H9 (cell line): ENCODE results near the gene R3HDML. TPM values are rescaled to one million over a fixed set of nuclear protein-coding genes. Genes with fewer than 3 reads are reported as not detected.

Experiments used
- DNase-seq: peaks from one replicate; pipeline ENCODE4 v3.0.0-alpha.2; 2017
- H2AFZ ChIP-seq: one replicate; pipeline ENCODE4 v1.6.1; 2013; ENCODE audit warnings: mild to moderate bottlenecking, low read length, control low read depth, moderate library complexity
- H2AK5ac ChIP-seq: 2 replicates; pipeline ENCODE4 v1.6.1; 2013; ENCODE audit warnings: low read length, control low read depth, mixed read lengths; ENCODE audit not compliant: insufficient read length
- H2BK120ac ChIP-seq: one replicate; pipeline ENCODE4 v1.6.1; 2013; ENCODE audit warnings: low read depth, mild to moderate bottlenecking, low read length, control low read depth, inconsistent platforms; ENCODE audit not compliant: poor library complexity, severe bottlenecking
- H2BK12ac ChIP-seq: 2 replicates; pipeline ENCODE4 v1.6.1; 2013; ENCODE audit warnings: low read length, control low read depth, mixed read lengths, low read depth; ENCODE audit not compliant: insufficient read length
- H2BK15ac ChIP-seq: 2 replicates; pipeline ENCODE4 v1.6.1; 2013; ENCODE audit warnings: low read depth, low read length, control low read depth
- H2BK20ac ChIP-seq: one replicate; pipeline ENCODE4 v1.6.1; 2013; ENCODE audit warnings: low read depth, mild to moderate bottlenecking, low read length, control low read depth, inconsistent platforms; ENCODE audit not compliant: poor library complexity, severe bottlenecking
- H2BK5ac ChIP-seq: 2 replicates; pipeline ENCODE4 v1.6.1; 2013; ENCODE audit warnings: low read length, control low read depth, mixed read lengths; ENCODE audit not compliant: insufficient read length
- H3K14ac ChIP-seq: 2 replicates; pipeline ENCODE4 v1.6.1; 2013; ENCODE audit warnings: low read length, control low read depth; ENCODE audit not compliant: insufficient read depth
- H3K18ac ChIP-seq: 2 replicates; pipeline ENCODE4 v1.6.1; 2013; ENCODE audit warnings: low read depth, mild to moderate bottlenecking, mixed read lengths, low read length, control low read depth; ENCODE audit not compliant: insufficient read length
- H3K23ac ChIP-seq: 2 replicates; pipeline ENCODE4 v1.6.1; 2013; ENCODE audit warnings: low read length, control low read depth, mixed read lengths, low read depth; ENCODE audit not compliant: insufficient read length
- H3K23me2 ChIP-seq: 2 replicates; pipeline ENCODE4 v1.6.1; 2013; ENCODE audit warnings: low read depth, mild to moderate bottlenecking, mixed read lengths, low read length, control low read depth; ENCODE audit not compliant: insufficient read length, poor library complexity, severe bottlenecking
- H3K27ac ChIP-seq: 2 replicates; pipeline ENCODE4 v1.5.1; 2013; ENCODE audit warnings: low read length, control low read depth, mixed read lengths, low read depth; ENCODE audit not compliant: insufficient read length
- H3K27me3 ChIP-seq: 2 replicates; pipeline ENCODE4 v1.6.1; 2013; ENCODE audit warnings: low read length, control low read depth, inconsistent platforms; ENCODE audit not compliant: insufficient read depth
- H3K4ac ChIP-seq: 2 replicates; pipeline ENCODE4 v1.6.1; 2013; ENCODE audit warnings: low read depth, mild to moderate bottlenecking, control low read depth, inconsistent platforms, low read length, moderate library complexity
- H3K4me1 ChIP-seq: 2 replicates; pipeline ENCODE4 v1.6.1; 2013; ENCODE audit warnings: low read length, control low read depth, inconsistent platforms; ENCODE audit not compliant: insufficient read depth
- H3K4me2 ChIP-seq: 2 replicates; pipeline ENCODE4 v1.6.1; 2013; ENCODE audit warnings: low read length, control low read depth, mixed read lengths; ENCODE audit not compliant: insufficient read length, insufficient read depth
- H3K56ac ChIP-seq: 2 replicates; pipeline ENCODE4 v1.6.1; 2013; ENCODE audit warnings: low read depth, mild to moderate bottlenecking, mixed read lengths, low read length, control low read depth; ENCODE audit not compliant: insufficient read length
- H3K79me1 ChIP-seq: 2 replicates; pipeline ENCODE4 v1.6.1; 2013; ENCODE audit warnings: low read depth, mild to moderate bottlenecking, moderate library complexity, low read length, control low read depth, inconsistent platforms; ENCODE audit not compliant: insufficient read depth, poor library complexity, severe bottlenecking
- H3K79me2 ChIP-seq: 2 replicates; pipeline ENCODE4 v1.6.1; 2013; ENCODE audit warnings: low read length, control low read depth, inconsistent platforms; ENCODE audit not compliant: insufficient read depth
- H3K9ac ChIP-seq: 2 replicates; pipeline ENCODE4 v1.6.1; 2013; ENCODE audit warnings: low read length, control low read depth, mixed read lengths; ENCODE audit not compliant: insufficient read length; ENCODE audit errors: extremely low read depth
- H3K9me3 ChIP-seq: one replicate; pipeline ENCODE4 v1.6.1; 2013; ENCODE audit warnings: low read depth, low read length, inconsistent platforms; ENCODE audit not compliant: control insufficient read depth
- H3T11ph ChIP-seq: one replicate; pipeline ENCODE4 v1.6.1; 2013; ENCODE audit warnings: mild to moderate bottlenecking, low read length, control low read depth, inconsistent platforms
- H4K20me1 ChIP-seq: one replicate; pipeline ENCODE4 v1.6.1; 2013; ENCODE audit not compliant: control insufficient read depth, insufficient read length, insufficient read depth
- H4K5ac ChIP-seq: 2 replicates; pipeline ENCODE4 v1.6.1; 2013; ENCODE audit warnings: low read depth, mild to moderate bottlenecking, mixed read lengths, low read length, control low read depth; ENCODE audit not compliant: insufficient read length
- H4K8ac ChIP-seq: replicated peaks from 2 replicates; pipeline ENCODE4 v1.6.1; 2013; ENCODE audit warnings: low read length, control low read depth, mixed read lengths, low read depth; ENCODE audit not compliant: insufficient read length
- H4K91ac ChIP-seq: 2 replicates; pipeline ENCODE4 v1.6.1; 2013; ENCODE audit warnings: low read depth, mild to moderate bottlenecking, moderate library complexity, mixed read lengths, low read length, control low read depth; ENCODE audit not compliant: insufficient read length
- H3K27ac Mint-ChIP-seq, 3 experiments: 2 replicates in 2 of 3; 3 replicates in 1 of 3; pipeline ENCODE4 v1.8.0; 2020 to 2021; ENCODE audit warnings: mixed read lengths in 3 of 3, mild to moderate bottlenecking in 1 of 3, moderate library complexity in 1 of 3
- H3K27me3 Mint-ChIP-seq: 2 replicates; pipeline ENCODE4 v1.8.0; 2021; ENCODE audit warnings: low read depth, mild to moderate bottlenecking, moderate library complexity, mixed read lengths
- H3K36me3 Mint-ChIP-seq, 3 experiments: 2 replicates in 2 of 3; 3 replicates in 1 of 3; pipeline ENCODE4 v1.8.0; 2020 to 2021; ENCODE audit warnings: low read depth in 3 of 3, mixed read lengths in 3 of 3; ENCODE audit not compliant: insufficient read depth in 1 of 3
- H3K4me1 Mint-ChIP-seq, 2 experiments: 2 replicates each; pipeline ENCODE4 v1.8.0; 2020; ENCODE audit warnings: mixed read lengths in 2 of 2
- H3K4me3 Mint-ChIP-seq, 2 experiments: 2 replicates in 1 of 2; 3 replicates in 1 of 2; pipeline ENCODE4 v1.8.0; 2020 to 2021; ENCODE audit warnings: mild to moderate bottlenecking in 2 of 2, mixed read lengths in 2 of 2, moderate library complexity in 1 of 2
- H3K9me3 Mint-ChIP-seq, 2 experiments: 2 replicates in 1 of 2; 3 replicates in 1 of 2; pipeline ENCODE4 v1.8.0; 2020; ENCODE audit warnings: mild to moderate bottlenecking in 2 of 2, mixed read lengths in 2 of 2, moderate library complexity in 1 of 2
- CTCF ChIP-seq: fragments of 200-600 bp; sonication (generic); conservative IDR thresholded peaks from 3 replicates; pipeline ENCODE4 v1.8.0; 2021; ENCODE audit warnings: antibody characterized with exemption, mild to moderate bottlenecking
- WGBS: extraction: QIAGEN DNeasy Blood & Tissue Kit; methylation state at CpG from one replicate; pipeline ENCODE4 v1.1.7; 2013; ENCODE audit warnings: missing lambda C conversion rate, low lambda C conversion rate, mixed read lengths; ENCODE audit not compliant: insufficient read length; ENCODE audit errors: extremely low coverage; 5-methylcytosine and 5-hydroxymethylcytosine counted together
- total RNA-seq: library from RNA; stranded (reverse); gene quantifications from 2 replicates; pipeline ENCODE4 v1.2.1, GENCODE V29; 2021

R3HDML gene
- total RNA-seq, 1 experiment from 2014 or later = not detected

GRCh38 chr20:44382641-44383040 lies 45.8 kb downstream of the R3HDML start:
- H2AK5ac ChIP-seq = no peak overlapping the region
- no peak overlapping the region for H2BK5ac ChIP-seq
- no peak overlapping the region for H2BK120ac ChIP-seq
- no peaks in the 10 kb centered on the region for H3K36me3 Mint-ChIP-seq
- H3K9me3 Mint-ChIP-seq = no peaks in the 10 kb centered on the region
- no peak overlapping the region for H3K27ac ChIP-seq
- no peaks in the 10 kb centered on the region for H3K9me3 ChIP-seq
- no peak overlapping the region for H2BK20ac ChIP-seq
- no peak overlapping the region for H3K4me2 ChIP-seq
- DNase-seq = no peak
- no peak for TF ChIP-seq CTCF
- no peak overlapping the region for H3K4ac ChIP-seq
- no peaks in the 10 kb centered on the region for H3K79me2 ChIP-seq
- WGBS = no CpG with 5 or more reads among the region's 2 CpGs
- no peaks in the 10 kb centered on the region for H3K23me2 ChIP-seq
- H4K91ac ChIP-seq = no peak overlapping the region
- no peak overlapping the region for H3K23ac ChIP-seq
- H3K27ac Mint-ChIP-seq = no peak overlapping the region
- H2AFZ ChIP-seq = no peak overlapping the region
- no peak overlapping the region for H3K18ac ChIP-seq
- no peaks in the 10 kb centered on the region for H3K27me3 ChIP-seq
- H4K20me1 ChIP-seq = no peaks in the 10 kb centered on the region
- no peak overlapping the region for H3K4me3 Mint-ChIP-seq
- no peak overlapping the region for H2BK12ac ChIP-seq
- H4K8ac ChIP-seq = no peak overlapping the region
- no peak overlapping the region for H4K5ac ChIP-seq
- H3T11ph ChIP-seq = no peak overlapping the region
- H3K27me3 Mint-ChIP-seq = no peaks in the 10 kb centered on the region
- H3K56ac ChIP-seq = no peak overlapping the region
- no peak overlapping the region for H3K14ac ChIP-seq
- H3K9ac ChIP-seq = no peak overlapping the region
- no peaks in the 10 kb centered on the region for H3K4me1 ChIP-seq
- peaks cover 0 to 3% of the 10 kb centered on the region in 2 experiments; a peak in 1 of 4 replicates for H3K4me1 Mint-ChIP-seq
- H3K79me1 ChIP-seq = no peaks in the 10 kb centered on the region
- no peak overlapping the region for H2BK15ac ChIP-seq
